DOHH2 (cell line): ENCODE results near the gene ANAPC2.
A peak's percentile ranks its signal among the peaks of the same experiment; 100 is the strongest.

Experiments
- H3F3A ChIP-seq: fragments of 200-600 bp; sonication (generic), shearing (Covaris generic); 2 replicates; pipeline ENCODE4 v1.6.0; 2016; ENCODE audit warnings: antibody characterized with exemption, mild to moderate bottlenecking; ENCODE audit not compliant: control insufficient read depth, insufficient read depth
- H3K27ac ChIP-seq: fragments of 200-600 bp; sonication (generic); 2 replicates; pipeline ENCODE4 v1.5.1; 2014; ENCODE audit warnings: low read depth, mild to moderate bottlenecking, low read length, moderate library complexity
- H3K27me3 ChIP-seq: fragments of 200-600 bp; sonication (generic); 2 replicates; pipeline ENCODE4 v1.6.1; 2014; ENCODE audit warnings: mild to moderate bottlenecking, low read length, mixed read lengths; ENCODE audit not compliant: control insufficient read depth
- H3K36me3 ChIP-seq: fragments of 200-600 bp; sonication (generic); 2 replicates; pipeline ENCODE4 v1.6.1; 2014; ENCODE audit warnings: mild to moderate bottlenecking, low read length, moderate library complexity, mixed read lengths; ENCODE audit not compliant: control insufficient read depth
- H3K4me1 ChIP-seq: fragments of 200-600 bp; sonication (generic); 2 replicates; pipeline ENCODE4 v1.6.1; 2014; ENCODE audit warnings: mild to moderate bottlenecking, low read length, mixed read lengths; ENCODE audit not compliant: control insufficient read depth
- H3K4me2 ChIP-seq: fragments of 200-600 bp; sonication (generic); 2 replicates; pipeline ENCODE4 v1.6.0; 2014; ENCODE audit warnings: mild to moderate bottlenecking, low read length, moderate library complexity
- H3K4me3 ChIP-seq: fragments of 200-600 bp; sonication (generic); 2 replicates; pipeline ENCODE4 v1.5.1; 2014; ENCODE audit warnings: mild to moderate bottlenecking, low read length, mixed read lengths
- H3K79me2 ChIP-seq: fragments of 200-600 bp; sonication (generic); 2 replicates; pipeline ENCODE4 v1.6.1; 2014; ENCODE audit warnings: mild to moderate bottlenecking, low read length, mixed read lengths; ENCODE audit not compliant: control insufficient read depth
- H3K9me2 ChIP-seq: fragments of 200-600 bp; sonication (generic); replicated peaks from 2 replicates; pipeline ENCODE4 v1.6.1; 2014; ENCODE audit warnings: mild to moderate bottlenecking, low read length, mixed read lengths; ENCODE audit not compliant: control insufficient read depth
- H3K9me3 ChIP-seq: fragments of 200-600 bp; sonication (generic); 2 replicates; pipeline ENCODE4 v1.6.1; 2014; ENCODE audit warnings: antibody characterized with exemption, low read length, mixed read lengths; ENCODE audit not compliant: control insufficient read depth, insufficient read depth
- H4K20me1 ChIP-seq: fragments of 200-600 bp; sonication (generic); 2 replicates; pipeline ENCODE4 v1.6.0; 2014; ENCODE audit warnings: low read depth, mild to moderate bottlenecking, antibody characterized with exemption, low read length, moderate library complexity; ENCODE audit not compliant: control insufficient read depth, insufficient read depth
- CTCF ChIP-seq: fragments of 200-600 bp; sonication (generic); IDR thresholded peaks from one replicate; pipeline ENCODE4 v1.5.1; 2014; ENCODE audit warnings: antibody characterized with exemption, mild to moderate bottlenecking, low read depth, low read length; ENCODE audit not compliant: poor library complexity, severe bottlenecking
- EZH2phosphoT487 ChIP-seq: fragments of 200-600 bp; sonication (generic); IDR thresholded peaks from 2 replicates; pipeline ENCODE4 v1.6.1; 2017; ENCODE audit warnings: borderline replicate concordance, mild to moderate bottlenecking, antibody characterized with exemption, low read length, moderate library complexity, mixed read lengths

ANAPC2 gene

DNA sequence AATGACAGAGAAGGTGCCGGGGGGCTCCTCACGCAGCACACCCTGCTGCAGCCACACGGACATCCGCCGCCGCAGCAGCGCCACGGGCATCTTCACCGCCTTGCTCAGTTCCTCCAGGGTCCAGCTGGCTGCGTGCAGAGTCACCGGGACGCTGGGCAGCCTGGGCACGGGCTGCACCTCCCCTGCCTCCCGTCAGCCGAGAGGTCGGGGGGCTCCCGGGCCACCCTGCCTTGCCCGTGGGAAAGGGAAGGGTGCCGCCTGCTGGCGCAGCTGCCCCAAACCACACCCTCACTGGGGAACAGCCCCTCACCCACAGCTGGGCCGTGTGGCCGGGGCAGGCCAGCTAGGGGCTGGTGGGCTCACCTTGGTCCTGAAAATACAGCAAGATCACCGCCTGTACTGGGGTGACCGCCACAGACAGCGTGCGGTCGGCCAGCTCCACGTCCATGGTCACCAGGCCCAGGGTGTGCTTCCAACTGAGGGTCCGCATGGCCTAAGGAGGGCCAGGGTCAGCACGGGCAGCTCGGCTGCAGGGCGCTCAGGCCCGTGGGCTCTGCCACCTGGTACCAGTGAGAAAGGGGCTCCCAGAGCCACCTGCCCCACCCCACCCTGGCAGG, 12.9 kb downstream of the ANAPC2 start:
- Histone ChIP-seq H3K9me2 (no peaks in the 10 kb centered on the region), H3K36me3 (peaks cover 10% of the 10 kb centered on the region), H3K79me2 (no peaks in the 10 kb centered on the region), H3K4me1 (peaks cover 24% of the 10 kb centered on the region), H3K4me2 (peak overlapping the region; percentile 16; the same call in 1 of the 2 replicates), H3F3A (peaks cover 7% of the 10 kb centered on the region), H3K27me3 (peaks cover 6% of the 10 kb centered on the region), H3K4me3 (no peak overlapping the region), H4K20me1 (peaks cover 5% of the 10 kb centered on the region; the same call in 1 of the 2 replicates), H3K27ac (no peak overlapping the region), H3K9me3 (no peaks in the 10 kb centered on the region)
- peak; percentile 56 for TF ChIP-seq CTCF
- no peak for TF ChIP-seq EZH2phosphoT487

- Histone ChIP-seq H4K20me1 (peaks cover 5% of the 10 kb centered on the region; the same call in 1 of the 2 replicates), H3K36me3 (peaks cover 4% of the 10 kb centered on the region), H3K9me3 (no peaks in the 10 kb centered on the region), H3K4me1 (peaks cover 24% of the 10 kb centered on the region), H3K4me3 (no peak overlapping the region), H3K27ac (no peak overlapping the region), H3F3A (peaks cover 7% of the 10 kb centered on the region), H3K9me2 (no peaks in the 10 kb centered on the region), H3K79me2 (no peaks in the 10 kb centered on the region), H3K27me3 (peaks cover 12% of the 10 kb centered on the region), H3K4me2 (peak overlapping the region; percentile 16; the same call in 1 of the 2 replicates)
- TF ChIP-seq EZH2phosphoT487 = no peak
- no peak for TF ChIP-seq CTCF
Measured at GRCh38 chr9:137174722-137175293, 13.6 kb downstream of the ANAPC2 start.

DNA sequence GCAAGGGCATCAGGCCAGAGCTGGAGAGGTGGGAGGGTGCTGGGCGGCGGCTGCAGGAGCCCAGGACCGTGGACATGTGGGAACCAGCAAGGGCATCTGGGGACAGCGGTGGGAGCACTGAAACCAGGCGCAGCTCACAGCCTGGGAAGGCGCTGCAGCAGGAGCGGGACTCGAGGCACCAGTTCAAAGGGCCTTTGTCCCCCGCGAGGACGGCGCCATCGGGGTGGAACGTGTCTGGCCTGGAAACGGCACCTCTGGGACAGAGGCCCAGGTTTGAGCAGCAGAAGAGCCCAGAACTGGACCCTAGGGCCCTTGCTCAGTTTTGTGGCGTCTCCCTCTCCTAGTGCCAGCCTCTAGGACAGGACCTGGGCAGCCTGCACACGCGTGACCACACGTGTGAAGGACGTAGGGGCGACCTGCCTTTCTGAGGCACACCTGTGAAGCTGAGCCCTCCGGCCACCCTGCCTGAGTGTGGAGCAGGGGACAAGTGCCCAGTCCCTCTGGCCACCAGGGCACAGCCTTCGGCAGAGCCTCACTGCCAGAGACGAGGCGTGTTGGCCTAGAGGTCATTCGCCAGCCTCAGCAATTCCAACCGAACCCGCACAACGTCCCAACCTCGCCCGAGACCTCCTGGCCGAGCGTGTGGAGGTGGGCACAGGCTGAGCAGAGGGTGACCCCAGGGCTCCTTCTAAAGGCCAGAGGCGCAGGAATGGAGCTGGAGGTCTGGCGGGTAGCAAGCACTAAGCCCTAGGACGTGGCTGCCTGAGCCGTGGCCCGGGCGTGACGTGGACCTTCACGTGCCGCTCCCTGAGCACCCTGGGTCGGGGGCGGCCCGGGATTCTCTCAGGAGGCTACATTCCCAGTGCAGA, 14.3 kb downstream of the ANAPC2 start:
- Histone ChIP-seq H3K36me3 (no peaks in the 10 kb centered on the region; the same call in 1 of the 2 replicates), H3K4me2 (no peak overlapping the region), H3K9me3 (no peaks in the 10 kb centered on the region), H3K27me3 (peaks cover 20% of the 10 kb centered on the region), H3K4me3 (no peak overlapping the region), H3K4me1 (peaks cover 29% of the 10 kb centered on the region), H3K27ac (no peak overlapping the region), H4K20me1 (peaks cover 5% of the 10 kb centered on the region; the same call in 1 of the 2 replicates), H3K9me2 (no peaks in the 10 kb centered on the region), H3F3A (peaks cover 7% of the 10 kb centered on the region), H3K79me2 (no peaks in the 10 kb centered on the region)
- no peak for TF ChIP-seq CTCF
- TF ChIP-seq EZH2phosphoT487 = no peak
